ENCODE measurements around the gene DRG1.
A peak's percentile ranks its signal among the peaks of the same experiment; 100 is the strongest.
"Not testable (repeated sequence)": the region's sequence is repeated elsewhere in the genome, so short reads cannot be mapped to it uniquely, and the experiment has no call there.

DRG1 gene

DNA sequence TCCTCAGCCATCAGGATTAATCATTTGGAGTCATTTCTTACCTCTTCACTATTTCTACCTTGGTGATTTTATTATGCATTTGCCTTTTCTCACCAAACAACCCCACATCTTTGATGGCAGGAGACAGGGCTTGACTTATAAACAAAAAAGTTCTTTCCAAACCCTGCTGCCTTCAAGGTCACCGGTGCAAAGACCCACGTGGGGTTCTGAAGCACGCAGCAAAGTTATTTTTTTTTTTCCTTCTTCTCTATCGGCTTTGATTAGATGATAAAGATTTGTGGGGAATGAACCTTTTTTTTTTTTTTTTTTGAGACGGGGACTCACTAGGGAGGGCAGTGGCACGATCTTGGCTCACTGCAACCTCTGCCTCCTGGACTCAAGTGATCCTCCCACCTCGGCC, 44.1 kb downstream of the DRG1 start:
- DNase-seq, result no peak

GRCh38 chr22:31445642-31446041, 46.2 kb downstream of the DRG1 start:
- no peak for DNase-seq

- DNase-seq, result no peak
Measured at GRCh38 chr22:31446208-31446607, 46.8 kb downstream of the DRG1 start.

- no peak for DNase-seq
Measured at GRCh38 chr22:31446767-31447166, 47.4 kb downstream of the DRG1 start.

GRCh38 chr22:31447337-31447736, 47.9 kb downstream of the DRG1 start:
- no peak for DNase-seq

- no peak for DNase-seq
Measured at GRCh38 chr22:31448382-31448781, 49.0 kb downstream of the DRG1 start.

DNA sequence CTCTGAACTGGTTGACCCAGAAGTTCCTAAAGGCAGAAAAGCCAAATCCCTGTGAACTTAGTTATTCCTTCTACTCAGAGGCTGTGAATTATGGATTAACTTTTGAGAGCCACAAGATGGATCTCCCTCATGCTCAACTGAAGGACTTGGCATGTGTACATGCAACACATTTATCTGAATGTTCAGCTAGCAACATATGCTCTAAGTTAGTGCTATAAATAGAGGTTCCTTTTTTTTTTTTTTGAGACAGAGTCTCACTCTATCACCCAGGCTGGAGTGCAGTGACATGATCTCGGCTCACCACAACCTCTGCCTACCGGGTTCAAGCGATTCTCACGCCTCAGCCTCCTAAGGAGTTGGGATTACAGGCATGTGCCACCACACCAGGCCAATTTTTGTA, 50.1 kb downstream of the DRG1 start:
- peak; percentile 32 to 41 for DNase-seq

DNA sequence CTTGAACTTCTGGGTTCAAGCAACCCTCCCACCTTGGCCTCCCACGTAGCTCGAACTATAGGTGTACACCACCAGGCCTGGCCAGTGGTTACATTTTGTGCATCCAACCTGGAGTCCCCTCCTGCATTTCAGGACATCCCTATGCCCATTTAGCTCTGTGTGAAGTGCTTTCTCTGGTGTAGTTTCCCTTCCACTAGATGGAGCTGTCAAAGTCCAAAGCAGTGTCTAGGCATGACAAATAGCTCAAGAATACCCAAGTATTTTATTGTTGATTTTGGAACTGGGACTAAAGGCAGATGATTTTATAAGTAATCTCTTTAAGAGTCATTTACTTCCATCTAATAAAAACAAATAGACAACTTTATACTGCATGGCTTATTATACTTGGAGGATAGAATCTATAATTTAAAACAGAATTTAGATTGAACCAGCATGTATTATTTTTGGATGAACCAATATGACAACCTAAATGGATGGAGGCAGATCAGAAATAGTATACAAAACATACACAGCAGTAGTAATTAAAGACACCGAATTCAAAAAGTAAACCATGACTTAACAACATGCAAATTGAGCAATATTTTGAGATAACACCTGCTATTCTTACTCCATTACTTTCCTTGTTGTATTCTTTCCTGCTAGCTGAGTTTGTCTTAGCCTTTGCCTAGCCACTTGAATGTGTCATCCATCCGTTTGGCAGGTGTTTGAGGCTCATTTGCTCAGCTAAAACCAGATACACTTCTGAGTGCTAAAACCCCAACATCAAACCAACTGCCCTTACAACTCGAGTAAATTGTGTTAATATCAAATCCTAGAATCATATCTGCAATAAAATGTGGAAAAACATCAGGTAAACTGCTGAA, 52.5 kb downstream of the DRG1 start:
- peak; percentile 46 to 79 for DNase-seq

GRCh38 chr22:31461699-31462098, 62.3 kb downstream of the DRG1 start:
- DNase-seq, result no peak

DNA sequence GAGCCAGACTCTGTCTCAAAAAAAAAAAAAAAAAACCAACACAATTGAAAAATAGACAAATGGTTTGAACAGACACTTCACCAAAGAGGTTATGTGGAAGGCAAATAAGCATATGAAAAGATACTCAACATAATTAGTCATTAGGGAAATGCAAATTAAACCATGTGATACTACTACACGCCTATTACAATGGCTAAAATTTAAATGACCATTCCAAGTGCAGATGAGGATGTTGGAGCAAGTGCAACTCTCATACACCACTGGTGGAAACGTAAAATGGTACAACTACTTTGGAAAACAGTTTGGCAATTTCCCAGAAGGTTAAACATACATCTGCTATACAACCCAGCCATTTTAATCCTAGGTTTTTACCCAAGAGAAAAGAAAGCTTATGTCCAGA, 65.9 kb downstream of the DRG1 start:
- no peak for DNase-seq

GRCh38 chr22:31474743-31475142, 75.3 kb downstream of the DRG1 start:
- no peak for DNase-seq

GRCh38 chr22:31475800-31476199, 76.4 kb downstream of the DRG1 start:
- no peak for DNase-seq

DNA sequence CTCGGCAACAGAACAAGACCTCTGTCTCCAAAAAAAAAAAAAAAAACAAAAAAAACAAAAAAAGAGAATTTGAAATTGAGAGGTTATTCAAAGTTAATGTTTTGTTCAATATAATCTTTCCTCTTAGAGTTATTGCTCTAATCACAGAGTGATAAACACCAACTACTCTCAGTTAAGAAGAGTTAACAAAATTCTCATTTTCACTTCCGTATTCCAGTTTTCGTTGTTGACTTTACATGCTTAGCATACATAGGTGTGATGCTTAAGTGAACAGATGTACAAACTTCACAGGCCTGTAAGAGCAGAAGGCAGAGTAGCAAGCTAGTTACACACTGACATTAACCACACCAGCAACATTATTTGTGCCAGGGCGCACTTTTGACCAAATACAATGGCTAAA, 77.9 kb downstream of the DRG1 start:
- no peak for DNase-seq

DNA sequence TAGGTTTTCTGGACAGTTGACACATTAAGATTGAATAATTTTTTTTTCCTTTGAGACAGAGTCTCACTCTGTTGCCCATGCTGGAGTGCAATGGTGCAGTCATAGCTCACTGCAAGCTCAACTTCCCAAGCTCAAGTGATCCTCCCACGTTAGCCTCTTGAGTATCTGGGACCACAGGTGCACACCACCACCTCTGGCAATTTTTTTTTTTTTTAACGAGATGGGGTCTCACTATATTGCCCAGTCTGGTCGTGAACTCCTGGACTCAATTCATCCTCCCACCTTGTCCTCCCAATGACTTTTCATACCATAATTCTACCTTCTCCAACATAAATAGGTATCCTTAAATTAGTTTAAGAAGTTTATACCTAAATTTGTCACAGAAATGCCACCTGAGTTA, 81.7 kb downstream of the DRG1 start:
- DNase-seq, result no peak

DNA sequence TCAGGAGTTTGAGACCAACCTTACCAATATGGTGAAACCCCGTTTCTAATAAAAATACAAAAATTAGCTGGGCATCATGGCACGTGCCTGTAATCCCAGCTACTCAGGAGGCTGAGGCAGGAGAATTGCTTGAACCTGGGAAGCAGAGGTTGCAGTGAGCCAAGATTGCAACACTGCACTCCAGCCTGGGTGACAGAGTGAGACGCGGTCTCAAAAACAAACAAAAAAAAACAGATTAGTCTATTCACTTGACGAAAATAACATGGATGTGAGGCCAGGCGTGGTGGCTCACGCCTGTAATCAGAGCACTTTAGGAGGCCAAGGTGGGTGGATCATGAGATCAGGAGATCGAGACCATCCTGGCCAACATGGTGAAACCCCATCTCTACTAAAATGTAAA, 83.1 kb downstream of the DRG1 start:
- not testable (repeated sequence) for DNase-seq
